OCI-LY1 (cell line): ENCODE measurements around the gene KIAA1328.

Experiments
- H2AFZ ChIP-seq: fragments of 200-600 bp; sonication (generic), shearing (Covaris generic); 2 replicates; pipeline ENCODE4 v1.6.0; 2014; ENCODE audit warnings: antibody characterized with exemption, mild to moderate bottlenecking, low read length
- H3F3A ChIP-seq: fragments of 200-600 bp; sonication (generic), shearing (Covaris generic); 2 replicates; pipeline ENCODE4 v1.6.0; 2014; ENCODE audit warnings: mild to moderate bottlenecking, antibody characterized with exemption, low read length, moderate library complexity; ENCODE audit not compliant: insufficient read depth
- H3K27ac ChIP-seq: fragments of 200-600 bp; sonication (generic); 2 replicates; pipeline ENCODE4 v1.5.1; 2014; ENCODE audit warnings: low read length, mixed run types, mild to moderate bottlenecking, low read depth; ENCODE audit not compliant: poor library complexity, severe bottlenecking
- H3K27me3 ChIP-seq: fragments of 200-600 bp; sonication (generic); 2 replicates; pipeline ENCODE4 v1.6.0; 2014; ENCODE audit warnings: antibody characterized with exemption, mild to moderate bottlenecking, low read length, moderate library complexity; ENCODE audit not compliant: insufficient read depth
- H3K36me3 ChIP-seq: fragments of 200-600 bp; sonication (generic); 2 replicates; pipeline ENCODE4 v1.6.1; 2014; ENCODE audit warnings: mild to moderate bottlenecking, antibody characterized with exemption, low read length, moderate library complexity, mixed read lengths; ENCODE audit not compliant: insufficient read depth
- H3K4me1 ChIP-seq: fragments of 200-600 bp; sonication (generic); 2 replicates; pipeline ENCODE4 v1.5.1; 2014; ENCODE audit warnings: mild to moderate bottlenecking, low read length, moderate library complexity; ENCODE audit not compliant: insufficient read depth, severe bottlenecking
- H3K4me2 ChIP-seq: fragments of 200-600 bp; sonication (generic), shearing (Covaris generic); 2 replicates; pipeline ENCODE4 v1.6.1; 2014; ENCODE audit warnings: low read length
- H3K4me3 ChIP-seq: fragments of 200-600 bp; sonication (generic); 2 replicates; pipeline ENCODE4 v1.5.1; 2014; ENCODE audit warnings: low read length, low read depth, mild to moderate bottlenecking, mixed read lengths; ENCODE audit not compliant: poor library complexity, severe bottlenecking
- H3K79me2 ChIP-seq: fragments of 200-600 bp; shearing (Covaris generic); 2 replicates; pipeline ENCODE4 v1.6.1; 2016; ENCODE audit warnings: mixed run types, low read length, mixed read lengths; ENCODE audit not compliant: insufficient read depth
- H3K9ac ChIP-seq: fragments of 200-600 bp; sonication (generic), shearing (Covaris generic); 2 replicates; pipeline ENCODE4 v1.6.1; 2014; ENCODE audit warnings: mild to moderate bottlenecking, low read length, mixed read lengths
- H3K9me2 ChIP-seq: fragments of 200-600 bp; sonication (generic), shearing (Covaris generic); 2 replicates; pipeline ENCODE4 v1.6.1; 2014; ENCODE audit warnings: low read depth, mild to moderate bottlenecking, low read length, mixed read lengths
- H3K9me3 ChIP-seq: fragments of 200-600 bp; shearing (Covaris generic); 2 replicates; pipeline ENCODE4 v1.6.1; 2014; ENCODE audit warnings: low read length, mixed read lengths
- H4K20me1 ChIP-seq: fragments of 200-600 bp; sonication (generic), shearing (Covaris generic); 2 replicates; pipeline ENCODE4 v1.6.0; 2016; ENCODE audit warnings: mild to moderate bottlenecking, low read length; ENCODE audit not compliant: insufficient read depth
- CTCF ChIP-seq: fragments of 200-600 bp; sonication (generic), shearing (Covaris generic); IDR thresholded peaks from 2 replicates; pipeline ENCODE4 v1.5.1; 2017; ENCODE audit warnings: mild to moderate bottlenecking, antibody characterized with exemption, low read length, moderate library complexity, mixed read lengths
- EZH2 ChIP-seq: fragments of 200-600 bp; sonication (generic), shearing (Covaris generic); IDR thresholded peaks from 2 replicates; pipeline ENCODE4 v1.8.0; 2017; ENCODE audit warnings: borderline replicate concordance, mixed run types, mild to moderate bottlenecking, antibody characterized with exemption, low read length, moderate library complexity, mixed read lengths

Gene KIAA1328

GRCh38 chr18:37270038-37270665, 441.2 kb downstream of the KIAA1328 start:
- Histone ChIP-seq H3F3A (no peaks in the 10 kb centered on the region), H3K9me2 (no peaks in the 10 kb centered on the region), H3K27me3 (no peaks in the 10 kb centered on the region), H3K4me2 (no peak overlapping the region), H3K9me3 (no peaks in the 10 kb centered on the region), H4K20me1 (no peaks in the 10 kb centered on the region), H3K36me3 (no peaks in the 10 kb centered on the region), H3K79me2 (no peaks in the 10 kb centered on the region), H3K4me1 (no peaks in the 10 kb centered on the region), H3K9ac (no peak overlapping the region), H2AFZ (no peak overlapping the region), H3K27ac (no peak overlapping the region), H3K4me3 (no peak overlapping the region)
- TF ChIP-seq CTCF (no peak), EZH2 (no peak)

- Histone ChIP-seq H4K20me1 (no peaks in the 10 kb centered on the region), H3K4me2 (no peak overlapping the region), H3K27me3 (no peaks in the 10 kb centered on the region), H3K9ac (no peak overlapping the region), H3K9me3 (no peaks in the 10 kb centered on the region), H3K9me2 (no peaks in the 10 kb centered on the region), H3K27ac (no peak overlapping the region), H3K4me3 (no peak overlapping the region), H3F3A (no peaks in the 10 kb centered on the region), H3K79me2 (no peaks in the 10 kb centered on the region), H2AFZ (no peak overlapping the region), H3K36me3 (no peaks in the 10 kb centered on the region), H3K4me1 (no peaks in the 10 kb centered on the region)
- TF ChIP-seq CTCF = no peak
- no peak for TF ChIP-seq EZH2
Observed at GRCh38 chr18:37270666-37271052, 441.7 kb downstream of the KIAA1328 start.

- Histone ChIP-seq H3K4me1 (no peaks in the 10 kb centered on the region), H3K79me2 (no peaks in the 10 kb centered on the region), H3K27ac (no peak overlapping the region), H3K9ac (no peak overlapping the region), H2AFZ (no peak overlapping the region), H4K20me1 (no peaks in the 10 kb centered on the region), H3K9me2 (no peaks in the 10 kb centered on the region), H3F3A (no peaks in the 10 kb centered on the region), H3K36me3 (no peaks in the 10 kb centered on the region), H3K9me3 (no peaks in the 10 kb centered on the region), H3K4me2 (no peak overlapping the region), H3K4me3 (no peak overlapping the region), H3K27me3 (no peaks in the 10 kb centered on the region)
- TF ChIP-seq CTCF (no peak), EZH2 (no peak)
Observed at GRCh38 chr18:37272226-37272625, 443.3 kb downstream of the KIAA1328 start.
